NCI-H69 (cell line): Measurements from ENCODE around the gene NSD1.
"Not testable (repeated sequence)": the region's sequence is repeated elsewhere in the genome, so short reads cannot be mapped to it uniquely, and the experiment has no call there.

Experiments used
- DNase-seq: peaks from one replicate; lab custom pipeline; 2025; lab: John Stamatoyannopoulos, UW

NSD1 gene

GRCh38 chr5:177232358-177232757 lies 98.8 kb downstream of the NSD1 start:
- peak; percentile 42 for DNase-seq

GRCh38 chr5:177232761-177233160 lies 99.2 kb downstream of the NSD1 start:
- no peak for DNase-seq

GRCh38 chr5:177233206-177233605 lies 99.6 kb downstream of the NSD1 start:
- no peak for DNase-seq

GRCh38 chr5:177233802-177234201 lies 100.2 kb downstream of the NSD1 start:
- no peak for DNase-seq

GRCh38 chr5:177234841-177235240 lies 101.3 kb downstream of the NSD1 start:
- no peak for DNase-seq

GRCh38 chr5:177241768-177242167 lies 108.2 kb downstream of the NSD1 start:
- no peak for DNase-seq

- DNase-seq = no peak
Observed at GRCh38 chr5:177242304-177242703, 108.7 kb downstream of the NSD1 start.

GRCh38 chr5:177249761-177250537 lies 116.4 kb downstream of the NSD1 start:
- no peak for DNase-seq

GRCh38 chr5:177253252-177253651 lies 119.7 kb downstream of the NSD1 start:
- no peak for DNase-seq

- DNase-seq = no peak
Observed at GRCh38 chr5:177256296-177256695, 122.7 kb downstream of the NSD1 start.

GRCh38 chr5:177258711-177259110 lies 125.1 kb downstream of the NSD1 start:
- not testable (repeated sequence) for DNase-seq

GRCh38 chr5:177260961-177261360 lies 127.4 kb downstream of the NSD1 start:
- no peak for DNase-seq

- DNase-seq = no peak
Observed at GRCh38 chr5:177261510-177261909, 127.9 kb downstream of the NSD1 start.

GRCh38 chr5:177264178-177264577 lies 130.6 kb downstream of the NSD1 start:
- no peak for DNase-seq

- no peak for DNase-seq
Observed at GRCh38 chr5:177265395-177265794, 131.8 kb downstream of the NSD1 start.

- no peak for DNase-seq
Observed at GRCh38 chr5:177269232-177269895, 135.8 kb downstream of the NSD1 start.

- no peak for DNase-seq
Observed at GRCh38 chr5:177269976-177270375, 136.4 kb downstream of the NSD1 start.

- no peak for DNase-seq
Observed at GRCh38 chr5:177270653-177271052, 137.1 kb downstream of the NSD1 start.

GRCh38 chr5:177271113-177271512 lies 137.5 kb downstream of the NSD1 start:
- DNase-seq = no peak

GRCh38 chr5:177275883-177276282 lies 142.3 kb downstream of the NSD1 start:
- no peak for DNase-seq

GRCh38 chr5:177276886-177277285 lies 143.3 kb downstream of the NSD1 start:
- DNase-seq = no peak

GRCh38 chr5:177288191-177288590 lies 154.6 kb downstream of the NSD1 start:
- no peak for DNase-seq

GRCh38 chr5:177290816-177291596 lies 157.4 kb downstream of the NSD1 start:
- DNase-seq = no peak
